GM20000 (cell line): ENCODE results near the gene PTPRN2.

Experiments used
- DNase-seq: peaks from one replicate; pipeline ENCODE4 v3.0.0; 2012; ENCODE audit warnings: low spot score
- CTCF ChIP-seq: IDR thresholded peaks from 2 replicates; pipeline ENCODE4 v1.5.1; 2012; ENCODE audit warnings: mild to moderate bottlenecking, control low read depth; ENCODE audit errors: extremely low read depth, missing control alignments

PTPRN2 gene

GRCh38 chr7:158374146-158374545 lies 213.5 kb downstream of the PTPRN2 start:
- DNase-seq: no peak
- TF ChIP-seq CTCF: no peak

- DNase-seq: no peak
- TF ChIP-seq CTCF: no peak
Measured at GRCh38 chr7:158373476-158374133, 214.0 kb downstream of the PTPRN2 start.

GRCh38 chr7:158372400-158373342 lies 215.0 kb downstream of the PTPRN2 start:
- TF ChIP-seq CTCF: no peak
- no peak for DNase-seq

- TF ChIP-seq CTCF: no peak
- no peak for DNase-seq
Measured at GRCh38 chr7:158371856-158372255, 215.8 kb downstream of the PTPRN2 start.

GRCh38 chr7:158369866-158370265 lies 217.8 kb downstream of the PTPRN2 start:
- no peak for DNase-seq
- TF ChIP-seq CTCF: no peak

- TF ChIP-seq CTCF: no peak
- DNase-seq: no peak
Measured at GRCh38 chr7:158369290-158369689, 218.3 kb downstream of the PTPRN2 start.

- no peak for DNase-seq
- TF ChIP-seq CTCF: no peak
Measured at GRCh38 chr7:158368449-158368848, 219.2 kb downstream of the PTPRN2 start.
